ENCODE results near the gene CCNH. TPM values are rescaled to one million over a fixed set of nuclear protein-coding genes. Genes with fewer than 3 reads are reported as not detected.

The CCNH gene
- total and polyA plus RNA-seq, 9 of the 15 experiments (the other 6 are each of a cell fraction or from before 2014, with no cell fraction given): 100 to 213 (median 150) TPM

DNA sequence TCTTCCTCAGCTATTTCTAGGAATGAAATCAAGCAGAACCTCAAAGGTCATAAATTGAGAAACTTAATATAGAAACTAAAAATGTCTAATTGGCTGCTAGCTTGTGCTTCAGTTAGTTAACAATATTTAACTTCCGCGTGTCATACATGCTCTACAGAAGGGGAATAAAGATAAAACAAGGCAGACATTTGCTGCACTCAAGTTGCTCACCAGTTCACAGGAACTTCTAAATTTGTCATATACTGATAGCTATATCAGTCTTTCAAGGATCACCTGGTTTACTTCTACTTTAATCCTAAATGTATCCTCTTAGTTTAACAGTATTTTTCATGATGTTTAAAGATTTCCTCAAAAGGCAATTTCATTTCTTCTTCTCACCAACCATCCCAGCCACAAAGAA, 8.4 kb downstream of the CCNH start (continued):
- no peak for TF ChIP-seq ZNF143 (CRISPR knock-in tag; IDR thresholded peaks at IDR 0.05)
- peak; percentile 14; the same call in 1 of the 2 replicates for TF ChIP-seq STAT5A (IDR thresholded peaks at IDR 0.05; ENCODE audit: borderline replicate concordance, low read length)
- TF ChIP-seq, protein P1, sequence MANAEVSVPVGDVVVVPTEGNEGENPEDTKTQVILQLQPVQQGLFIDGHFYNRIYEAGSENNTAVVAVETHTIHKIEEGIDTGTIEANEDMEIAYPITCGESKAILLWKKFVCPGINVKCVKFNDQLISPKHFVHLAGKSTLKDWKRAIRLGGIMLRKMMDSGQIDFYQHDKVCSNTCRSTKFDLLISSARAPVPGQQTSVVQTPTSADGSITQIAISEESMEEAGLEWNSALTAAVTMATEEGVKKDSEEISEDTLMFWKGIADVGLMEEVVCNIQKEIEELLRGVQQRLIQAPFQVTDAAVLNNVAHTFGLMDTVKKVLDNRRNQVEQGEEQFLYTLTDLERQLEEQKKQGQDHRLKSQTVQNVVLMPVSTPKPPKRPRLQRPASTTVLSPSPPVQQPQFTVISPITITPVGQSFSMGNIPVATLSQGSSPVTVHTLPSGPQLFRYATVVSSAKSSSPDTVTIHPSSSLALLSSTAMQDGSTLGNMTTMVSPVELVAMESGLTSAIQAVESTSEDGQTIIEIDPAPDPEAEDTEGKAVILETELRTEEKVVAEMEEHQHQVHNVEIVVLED (CRISPR knock-in tag; IDR thresholded peaks at IDR 0.05): no peak
- TF ChIP-seq ZFPM2 (CRISPR knock-in tag; IDR thresholded peaks at IDR 0.05): no peak
- TF ChIP-seq POLR2AphosphoS5 (IDR thresholded peaks at IDR 0.05; ENCODE audit: control insufficient read depth, insufficient read depth, low read depth, low read length): peak; percentile 4; the same call in 1 of the 2 replicates
- TF ChIP-seq HNRNPH1 (optimal IDR thresholded peaks at IDR 0.05; ENCODE audit: low read depth, low read length): no peak
- TF ChIP-seq ZC3H8 (IDR thresholded peaks at IDR 0.05): no peak
- TF ChIP-seq RBM14 (IDR thresholded peaks at IDR 0.05; ENCODE audit: borderline replicate concordance, insufficient read depth, low read depth, low read length): no peak
- TF ChIP-seq GTF2F1 (IDR thresholded peaks at IDR 0.05; ENCODE audit: low read depth, low read length): no peak
- TF ChIP-seq CREM (IDR thresholded peaks at IDR 0.05; ENCODE audit: low read depth): no peak
- TF ChIP-seq EZH2 (IDR thresholded peaks at IDR 0.05; ENCODE audit: borderline replicate concordance, low read depth, low read length): no peak
- TF ChIP-seq CBFA2T2 (conservative IDR thresholded peaks at IDR 0.05): peak; percentile 26
- TF ChIP-seq ZNF133 (CRISPR knock-in tag; IDR thresholded peaks at IDR 0.05): no peak
- TF ChIP-seq PML (IDR thresholded peaks at IDR 0.05; ENCODE audit: low read length): no peak
- no peak for TF ChIP-seq ASH1L (IDR thresholded peaks at IDR 0.05; ENCODE audit: borderline replicate concordance, low read depth, partially characterized antibody)
- TF ChIP-seq, protein P2, sequence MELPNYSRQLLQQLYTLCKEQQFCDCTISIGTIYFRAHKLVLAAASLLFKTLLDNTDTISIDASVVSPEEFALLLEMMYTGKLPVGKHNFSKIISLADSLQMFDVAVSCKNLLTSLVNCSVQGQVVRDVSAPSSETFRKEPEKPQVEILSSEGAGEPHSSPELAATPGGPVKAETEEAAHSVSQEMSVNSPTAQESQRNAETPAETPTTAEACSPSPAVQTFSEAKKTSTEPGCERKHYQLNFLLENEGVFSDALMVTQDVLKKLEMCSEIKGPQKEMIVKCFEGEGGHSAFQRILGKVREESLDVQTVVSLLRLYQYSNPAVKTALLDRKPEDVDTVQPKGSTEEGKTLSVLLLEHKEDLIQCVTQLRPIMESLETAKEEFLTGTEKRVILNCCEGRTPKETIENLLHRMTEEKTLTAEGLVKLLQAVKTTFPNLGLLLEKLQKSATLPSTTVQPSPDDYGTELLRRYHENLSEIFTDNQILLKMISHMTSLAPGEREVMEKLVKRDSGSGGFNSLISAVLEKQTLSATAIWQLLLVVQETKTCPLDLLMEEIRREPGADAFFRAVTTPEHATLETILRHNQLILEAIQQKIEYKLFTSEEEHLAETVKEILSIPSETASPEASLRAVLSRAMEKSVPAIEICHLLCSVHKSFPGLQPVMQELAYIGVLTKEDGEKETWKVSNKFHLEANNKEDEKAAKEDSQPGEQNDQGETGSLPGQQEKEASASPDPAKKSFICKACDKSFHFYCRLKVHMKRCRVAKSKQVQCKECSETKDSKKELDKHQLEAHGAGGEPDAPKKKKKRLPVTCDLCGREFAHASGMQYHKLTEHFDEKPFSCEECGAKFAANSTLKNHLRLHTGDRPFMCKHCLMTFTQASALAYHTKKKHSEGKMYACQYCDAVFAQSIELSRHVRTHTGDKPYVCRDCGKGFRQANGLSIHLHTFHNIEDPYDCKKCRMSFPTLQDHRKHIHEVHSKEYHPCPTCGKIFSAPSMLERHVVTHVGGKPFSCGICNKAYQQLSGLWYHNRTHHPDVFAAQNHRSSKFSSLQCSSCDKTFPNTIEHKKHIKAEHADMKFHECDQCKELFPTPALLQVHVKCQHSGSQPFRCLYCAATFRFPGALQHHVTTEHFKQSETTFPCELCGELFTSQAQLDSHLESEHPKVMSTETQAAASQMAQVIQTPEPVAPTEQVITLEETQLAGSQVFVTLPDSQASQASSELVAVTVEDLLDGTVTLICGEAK (IDR thresholded peaks at IDR 0.05): no peak
- TF ChIP-seq, protein P2 (CRISPR knock-in tag; IDR thresholded peaks at IDR 0.05): no peak
- no peak for TF ChIP-seq PTRF (tag; IDR thresholded peaks at IDR 0.05)

Data from K562 (cell line).